ENCODE results near the gene CAPN1. TPM values are rescaled to one million over a fixed set of nuclear protein-coding genes. Genes with fewer than 3 reads are reported as not detected.

Gene CAPN1
- total and polyA plus RNA-seq, 9 of the 15 experiments (the other 6 are each of a cell fraction or from before 2014, with no cell fraction given): 3.5 to 199 (median 61.6) TPM

DNA sequence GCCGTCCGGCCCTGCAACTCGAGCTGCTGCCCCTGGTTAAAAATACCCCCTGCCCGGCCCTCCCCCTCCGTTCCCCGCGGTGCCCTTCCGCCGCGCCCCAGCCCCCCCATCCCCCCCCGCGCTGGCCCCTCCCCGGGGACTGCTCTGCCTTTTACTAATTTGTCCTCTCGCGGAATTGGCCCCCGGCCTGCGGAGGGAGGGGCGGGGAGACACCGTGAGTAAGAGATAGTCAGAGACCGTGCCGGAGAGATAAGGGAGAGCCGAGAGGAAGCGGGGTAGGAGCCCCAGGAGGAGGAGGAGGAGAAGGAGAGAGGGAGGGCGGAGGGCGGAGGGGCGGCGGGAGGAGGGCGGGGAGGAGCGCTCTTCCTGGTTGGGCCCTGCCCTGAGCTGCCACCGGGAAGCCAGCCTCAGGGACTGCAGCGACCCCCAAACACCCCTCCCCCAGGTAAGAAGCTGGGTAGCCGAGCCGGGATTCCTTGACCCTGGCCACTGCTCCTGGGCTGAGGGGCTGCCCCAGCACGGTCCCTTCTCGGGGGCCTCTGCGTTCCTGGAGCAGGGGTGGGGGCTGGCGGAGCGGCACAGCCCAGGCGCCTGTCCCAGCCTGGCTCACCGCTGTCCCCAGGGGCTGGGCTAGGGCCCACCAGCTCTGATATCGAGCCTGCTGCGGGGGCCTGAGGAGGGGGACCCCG lies at the start of gene CAPN1 (continued):
- no peak for TF ChIP-seq ZNF217 (CRISPR knock-in tag; IDR thresholded peaks at IDR 0.05)
- TF ChIP-seq MEF2A (IDR thresholded peaks at IDR 0.05; ENCODE audit: control insufficient read depth, low read depth, low read length): no peak
- TF ChIP-seq, protein P1, sequence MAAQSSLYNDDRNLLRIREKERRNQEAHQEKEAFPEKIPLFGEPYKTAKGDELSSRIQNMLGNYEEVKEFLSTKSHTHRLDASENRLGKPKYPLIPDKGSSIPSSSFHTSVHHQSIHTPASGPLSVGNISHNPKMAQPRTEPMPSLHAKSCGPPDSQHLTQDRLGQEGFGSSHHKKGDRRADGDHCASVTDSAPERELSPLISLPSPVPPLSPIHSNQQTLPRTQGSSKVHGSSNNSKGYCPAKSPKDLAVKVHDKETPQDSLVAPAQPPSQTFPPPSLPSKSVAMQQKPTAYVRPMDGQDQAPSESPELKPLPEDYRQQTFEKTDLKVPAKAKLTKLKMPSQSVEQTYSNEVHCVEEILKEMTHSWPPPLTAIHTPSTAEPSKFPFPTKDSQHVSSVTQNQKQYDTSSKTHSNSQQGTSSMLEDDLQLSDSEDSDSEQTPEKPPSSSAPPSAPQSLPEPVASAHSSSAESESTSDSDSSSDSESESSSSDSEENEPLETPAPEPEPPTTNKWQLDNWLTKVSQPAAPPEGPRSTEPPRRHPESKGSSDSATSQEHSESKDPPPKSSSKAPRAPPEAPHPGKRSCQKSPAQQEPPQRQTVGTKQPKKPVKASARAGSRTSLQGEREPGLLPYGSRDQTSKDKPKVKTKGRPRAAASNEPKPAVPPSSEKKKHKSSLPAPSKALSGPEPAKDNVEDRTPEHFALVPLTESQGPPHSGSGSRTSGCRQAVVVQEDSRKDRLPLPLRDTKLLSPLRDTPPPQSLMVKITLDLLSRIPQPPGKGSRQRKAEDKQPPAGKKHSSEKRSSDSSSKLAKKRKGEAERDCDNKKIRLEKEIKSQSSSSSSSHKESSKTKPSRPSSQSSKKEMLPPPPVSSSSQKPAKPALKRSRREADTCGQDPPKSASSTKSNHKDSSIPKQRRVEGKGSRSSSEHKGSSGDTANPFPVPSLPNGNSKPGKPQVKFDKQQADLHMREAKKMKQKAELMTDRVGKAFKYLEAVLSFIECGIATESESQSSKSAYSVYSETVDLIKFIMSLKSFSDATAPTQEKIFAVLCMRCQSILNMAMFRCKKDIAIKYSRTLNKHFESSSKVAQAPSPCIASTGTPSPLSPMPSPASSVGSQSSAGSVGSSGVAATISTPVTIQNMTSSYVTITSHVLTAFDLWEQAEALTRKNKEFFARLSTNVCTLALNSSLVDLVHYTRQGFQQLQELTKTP (IDR thresholded peaks at IDR 0.05; ENCODE audit: low read depth in 1 of 2, partially characterized antibody in 2 of 2): no peak
- TF ChIP-seq, protein P2, sequence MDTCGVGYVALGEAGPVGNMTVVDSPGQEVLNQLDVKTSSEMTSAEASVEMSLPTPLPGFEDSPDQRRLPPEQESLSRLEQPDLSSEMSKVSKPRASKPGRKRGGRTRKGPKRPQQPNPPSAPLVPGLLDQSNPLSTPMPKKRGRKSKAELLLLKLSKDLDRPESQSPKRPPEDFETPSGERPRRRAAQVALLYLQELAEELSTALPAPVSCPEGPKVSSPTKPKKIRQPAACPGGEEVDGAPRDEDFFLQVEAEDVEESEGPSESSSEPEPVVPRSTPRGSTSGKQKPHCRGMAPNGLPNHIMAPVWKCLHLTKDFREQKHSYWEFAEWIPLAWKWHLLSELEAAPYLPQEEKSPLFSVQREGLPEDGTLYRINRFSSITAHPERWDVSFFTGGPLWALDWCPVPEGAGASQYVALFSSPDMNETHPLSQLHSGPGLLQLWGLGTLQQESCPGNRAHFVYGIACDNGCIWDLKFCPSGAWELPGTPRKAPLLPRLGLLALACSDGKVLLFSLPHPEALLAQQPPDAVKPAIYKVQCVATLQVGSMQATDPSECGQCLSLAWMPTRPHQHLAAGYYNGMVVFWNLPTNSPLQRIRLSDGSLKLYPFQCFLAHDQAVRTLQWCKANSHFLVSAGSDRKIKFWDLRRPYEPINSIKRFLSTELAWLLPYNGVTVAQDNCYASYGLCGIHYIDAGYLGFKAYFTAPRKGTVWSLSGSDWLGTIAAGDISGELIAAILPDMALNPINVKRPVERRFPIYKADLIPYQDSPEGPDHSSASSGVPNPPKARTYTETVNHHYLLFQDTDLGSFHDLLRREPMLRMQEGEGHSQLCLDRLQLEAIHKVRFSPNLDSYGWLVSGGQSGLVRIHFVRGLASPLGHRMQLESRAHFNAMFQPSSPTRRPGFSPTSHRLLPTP (IDR thresholded peaks at IDR 0.05; ENCODE audit: borderline replicate concordance, extremely low read depth, insufficient read length): no peak
- TF ChIP-seq, protein P3, sequence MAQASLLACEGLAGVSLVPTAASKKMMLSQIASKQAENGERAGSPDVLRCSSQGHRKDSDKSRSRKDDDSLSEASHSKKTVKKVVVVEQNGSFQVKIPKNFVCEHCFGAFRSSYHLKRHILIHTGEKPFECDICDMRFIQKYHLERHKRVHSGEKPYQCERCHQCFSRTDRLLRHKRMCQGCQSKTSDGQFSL (CRISPR knock-in tag; IDR thresholded peaks at IDR 0.05): no peak; the same call in 1 of the 2 replicates
- TF ChIP-seq, protein P3 (tag; IDR thresholded peaks at IDR 0.05): peak in 1 of 2 experiments; percentile 99; a peak in 2 of 4 replicates
- no peak for TF ChIP-seq PYGO2 (tag; IDR thresholded peaks at IDR 0.05)
- TF ChIP-seq ASH1L (IDR thresholded peaks at IDR 0.05; ENCODE audit: borderline replicate concordance, low read depth, partially characterized antibody): no peak
- no peak for TF ChIP-seq ZNF239 (CRISPR knock-in tag; IDR thresholded peaks at IDR 0.05)
- no peak for TF ChIP-seq YBX1 (IDR thresholded peaks at IDR 0.05)
- TF ChIP-seq, protein P4, sequence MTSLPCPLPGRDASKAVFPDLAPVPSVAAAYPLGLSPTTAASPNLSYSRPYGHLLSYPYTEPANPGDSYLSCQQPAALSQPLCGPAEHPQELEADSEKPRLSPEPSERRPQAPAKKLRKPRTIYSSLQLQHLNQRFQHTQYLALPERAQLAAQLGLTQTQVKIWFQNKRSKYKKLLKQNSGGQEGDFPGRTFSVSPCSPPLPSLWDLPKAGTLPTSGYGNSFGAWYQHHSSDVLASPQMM (CRISPR knock-in tag; IDR thresholded peaks at IDR 0.05): no peak
- no peak; the same call in 1 of the 2 replicates for TF ChIP-seq TGIF2 (CRISPR knock-in tag; IDR thresholded peaks at IDR 0.05)
- no peak for TF ChIP-seq SMAD3 (CRISPR knock-in tag; conservative IDR thresholded peaks at IDR 0.05)
- peak; percentile 56; the same call in 1 of the 2 replicates for TF ChIP-seq ETV5 (CRISPR knock-in tag; IDR thresholded peaks at IDR 0.05; ENCODE audit: low read depth)
- TF ChIP-seq, protein P5, sequence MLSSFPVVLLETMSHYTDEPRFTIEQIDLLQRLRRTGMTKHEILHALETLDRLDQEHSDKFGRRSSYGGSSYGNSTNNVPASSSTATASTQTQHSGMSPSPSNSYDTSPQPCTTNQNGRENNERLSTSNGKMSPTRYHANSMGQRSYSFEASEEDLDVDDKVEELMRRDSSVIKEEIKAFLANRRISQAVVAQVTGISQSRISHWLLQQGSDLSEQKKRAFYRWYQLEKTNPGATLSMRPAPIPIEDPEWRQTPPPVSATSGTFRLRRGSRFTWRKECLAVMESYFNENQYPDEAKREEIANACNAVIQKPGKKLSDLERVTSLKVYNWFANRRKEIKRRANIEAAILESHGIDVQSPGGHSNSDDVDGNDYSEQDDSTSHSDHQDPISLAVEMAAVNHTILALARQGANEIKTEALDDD (IDR thresholded peaks at IDR 0.05): no peak
- TF ChIP-seq TCF7L2 (IDR thresholded peaks at IDR 0.05; ENCODE audit: low read depth, low read length): no peak
- TF ChIP-seq ZNF75A (CRISPR knock-in tag; IDR thresholded peaks at IDR 0.05): no peak
- TF ChIP-seq ESRRA (IDR thresholded peaks at IDR 0.05; ENCODE audit: borderline replicate concordance, low read depth): no peak

All from K562 (cell line).